D341Med (cell line): ENCODE measurements around the gene TNFSF15.

Experiments used
- DNase-seq: peaks from one replicate; pipeline ENCODE4 v3.0.0; 2012; ENCODE audit warnings: low spot score

Gene TNFSF15

DNA sequence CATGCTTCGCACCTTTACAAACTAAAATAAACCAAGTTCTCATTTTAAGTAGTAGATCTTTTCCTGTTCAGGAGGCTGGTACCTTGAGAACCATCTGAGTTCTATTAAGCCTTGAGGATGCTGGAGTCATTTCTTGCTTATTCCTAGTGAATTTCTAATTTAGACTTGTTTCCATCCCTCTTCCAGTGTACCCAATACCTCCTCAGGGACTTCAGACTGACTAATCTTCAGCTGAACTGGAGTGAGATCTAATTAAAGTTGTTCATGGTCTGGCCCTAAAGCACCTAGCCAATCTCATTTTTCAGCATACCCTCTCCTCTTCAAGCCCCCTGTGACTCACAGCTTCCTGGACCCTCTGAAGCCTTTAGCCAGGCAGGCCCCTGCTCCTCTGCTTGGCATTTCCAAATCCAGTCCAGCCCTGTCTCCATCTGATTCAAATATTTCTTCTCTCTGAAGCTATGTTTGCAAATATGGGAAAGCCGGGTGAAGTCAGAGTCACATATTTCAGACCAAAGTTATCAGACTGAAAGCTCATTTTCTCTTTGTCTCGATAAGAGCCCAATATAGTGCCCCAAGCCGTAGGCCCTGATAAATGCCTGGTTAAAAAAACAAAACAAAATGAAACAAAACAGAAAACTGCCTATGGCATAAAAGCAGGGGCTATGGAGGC lies 19.4 kb upstream of the TNFSF15 start:
- no peak for DNase-seq

DNA sequence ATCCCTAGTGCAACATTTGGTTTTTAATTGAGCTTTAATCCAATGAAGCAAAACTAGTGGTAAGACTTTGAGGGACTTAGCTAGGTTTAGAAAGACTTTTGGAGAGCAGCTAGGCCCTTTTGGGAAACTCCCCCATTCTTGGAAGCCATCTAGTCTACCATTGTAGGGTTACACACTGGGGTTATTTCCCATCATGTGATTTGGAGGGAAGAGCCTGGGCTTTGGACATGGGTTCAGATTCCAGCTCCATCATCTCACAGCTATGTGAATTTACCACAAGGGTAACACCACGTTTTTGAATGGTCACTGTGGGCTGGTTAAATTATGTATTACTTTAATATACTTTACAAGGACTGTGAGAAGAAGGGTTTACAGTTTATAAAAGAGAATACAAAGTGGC lies 18.3 kb upstream of the TNFSF15 start:
- DNase-seq = no peak

DNA sequence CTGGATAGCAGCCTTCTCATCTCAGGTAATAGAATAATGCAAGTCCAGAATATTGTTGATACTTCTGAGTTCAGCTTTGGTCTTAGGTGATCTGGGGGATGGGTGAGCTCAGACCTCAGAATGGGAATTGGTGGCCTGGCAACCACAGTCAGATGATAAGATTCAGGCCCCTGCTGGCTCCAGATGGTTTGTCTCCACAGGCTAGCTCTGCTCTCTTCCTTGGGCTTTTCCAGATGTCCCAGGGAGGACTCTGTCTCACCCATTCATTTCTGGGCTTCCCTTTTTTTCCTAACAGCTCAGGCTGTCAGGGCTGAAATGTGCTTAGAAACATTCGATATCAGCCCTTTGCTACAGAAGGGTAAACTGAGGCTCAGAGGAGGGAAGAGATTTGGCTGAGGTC lies 17.6 kb upstream of the TNFSF15 start:
- DNase-seq = no peak

DNA sequence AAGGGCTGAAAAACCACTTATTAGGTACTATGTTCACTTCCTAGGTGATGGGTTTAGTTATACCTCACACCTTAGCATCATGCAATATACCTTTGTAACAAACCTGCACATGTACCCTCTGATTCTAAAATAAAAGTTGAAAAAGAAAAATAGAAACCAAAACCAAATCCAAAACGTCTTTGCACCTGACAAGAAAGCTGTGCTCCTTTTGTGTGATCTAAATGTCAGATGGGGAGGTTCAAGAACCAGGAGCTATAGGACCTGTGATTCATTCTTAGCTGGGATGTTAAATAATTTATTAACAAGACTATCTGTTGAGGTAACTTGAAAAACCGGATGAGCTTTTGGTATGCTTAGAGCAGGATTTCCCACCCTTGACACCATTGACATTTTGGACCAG lies 16.9 kb upstream of the TNFSF15 start:
- DNase-seq = no peak

DNA sequence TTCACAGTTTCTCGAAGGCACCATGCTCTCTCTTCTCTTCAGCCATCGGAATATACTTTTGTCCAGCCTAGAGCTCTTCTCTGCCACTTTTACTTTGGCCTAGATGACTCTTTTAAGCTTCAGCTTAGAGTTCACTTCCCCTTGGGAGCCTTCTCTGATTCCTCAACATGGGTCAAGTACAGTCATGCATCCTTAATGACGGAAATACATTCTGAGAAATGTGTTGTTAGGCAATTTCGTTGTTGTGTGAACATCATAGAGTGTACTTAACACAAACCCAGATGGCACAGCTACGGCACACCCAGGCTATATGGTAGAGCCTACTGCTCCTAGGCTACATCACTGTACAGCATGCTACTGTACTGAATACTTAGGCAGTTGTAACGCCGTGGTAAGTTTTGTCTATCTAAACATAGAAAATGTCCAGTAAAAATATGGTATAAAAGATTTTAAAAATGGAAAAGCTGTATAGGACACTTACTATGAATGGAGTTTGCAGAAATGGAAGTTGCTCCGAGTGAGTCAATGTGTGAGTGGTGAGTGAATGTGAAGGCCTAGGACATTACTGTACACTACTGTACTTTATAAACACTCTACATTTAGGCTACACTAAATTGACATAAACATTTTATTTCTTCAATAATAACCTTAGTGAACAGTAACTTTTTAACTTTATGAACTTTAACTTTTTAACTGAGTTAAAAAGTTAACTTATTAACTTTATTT lies 15.1 kb upstream of the TNFSF15 start:
- DNase-seq = no peak

DNA sequence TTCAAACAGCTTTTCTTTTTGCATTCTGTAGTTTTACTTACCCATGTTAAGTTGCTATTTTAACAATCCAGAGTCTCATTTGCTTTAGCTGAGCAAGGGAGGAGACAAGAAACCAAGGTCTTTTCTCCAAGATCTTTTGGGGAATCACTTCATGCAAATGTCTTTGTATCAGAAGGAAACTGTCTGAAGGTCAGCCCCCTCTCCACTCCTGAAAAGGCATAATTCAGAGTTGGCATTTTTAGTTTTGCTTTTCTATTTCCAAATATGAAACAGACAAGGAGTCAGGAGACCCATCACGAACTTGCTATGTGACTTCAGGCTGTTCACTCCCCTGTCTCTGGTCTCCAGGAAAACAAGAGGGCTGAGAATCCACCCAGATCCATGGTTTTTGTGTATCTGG lies 12.3 kb upstream of the TNFSF15 start:
- DNase-seq = no peak

DNA sequence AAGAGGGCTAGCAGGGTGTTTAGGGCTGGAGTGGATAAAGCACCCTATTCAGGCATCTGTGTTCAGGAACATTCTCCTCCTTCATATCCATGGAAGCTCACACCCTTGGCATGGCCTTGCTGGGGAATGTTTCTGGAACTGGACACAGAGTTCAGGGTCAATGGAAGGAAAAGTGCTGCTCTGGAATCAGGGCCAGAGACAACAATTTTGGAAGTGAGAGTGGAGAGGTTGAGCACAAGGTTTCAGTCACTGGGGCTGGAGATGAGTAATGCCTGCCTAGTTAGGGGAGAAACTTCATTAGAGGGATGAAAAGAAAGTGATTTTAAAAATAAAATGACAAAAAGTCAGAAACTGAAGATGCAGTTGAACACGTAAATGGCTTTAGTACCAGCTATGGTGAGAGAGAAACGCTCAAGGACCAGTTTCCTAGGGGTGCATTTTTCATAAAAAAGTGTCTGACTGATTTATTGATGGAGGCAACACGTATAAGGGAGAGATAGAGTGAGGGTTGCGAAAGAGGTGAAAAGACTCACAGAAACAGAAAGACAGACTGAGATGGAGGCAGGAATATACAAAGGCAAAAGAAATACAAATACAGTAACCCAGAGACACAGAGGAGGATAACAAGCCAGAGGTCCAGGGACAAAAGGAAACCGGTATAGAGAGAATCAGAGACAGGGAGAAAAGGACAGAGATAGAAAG lies 8.0 kb upstream of the TNFSF15 start:
- no peak for DNase-seq

DNA sequence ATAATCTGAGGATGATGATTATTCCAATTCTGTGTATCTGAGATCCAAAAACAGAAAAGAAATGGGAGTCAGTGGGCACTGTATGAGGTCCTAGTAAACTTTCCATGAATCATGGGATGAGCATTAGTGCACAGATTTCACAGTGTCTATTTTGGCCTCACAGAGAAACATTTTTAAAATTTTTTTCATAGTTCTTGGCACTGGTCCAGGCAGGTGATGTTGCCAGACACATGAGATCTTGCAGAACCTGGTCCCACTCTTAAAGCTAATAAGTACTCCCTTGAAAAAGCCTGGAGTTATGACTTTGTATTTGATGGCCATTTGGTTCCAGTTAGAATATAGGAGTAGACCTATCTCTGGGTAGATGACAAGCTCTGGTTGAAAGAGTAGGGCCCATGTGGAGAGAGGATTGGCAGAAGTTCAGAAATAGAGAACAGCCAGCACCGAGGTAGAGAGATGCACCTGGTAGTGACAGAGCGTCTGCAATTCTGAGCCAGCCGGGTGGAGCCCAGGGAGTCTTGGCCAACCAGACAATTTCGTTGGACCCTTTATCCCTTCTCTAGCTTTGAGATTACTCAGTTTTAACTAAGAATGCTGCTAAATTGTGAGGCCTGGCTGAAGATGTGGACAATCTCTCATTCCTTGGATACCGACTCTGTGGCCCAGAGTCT lies 6.3 kb upstream of the TNFSF15 start:
- DNase-seq = no peak

DNA sequence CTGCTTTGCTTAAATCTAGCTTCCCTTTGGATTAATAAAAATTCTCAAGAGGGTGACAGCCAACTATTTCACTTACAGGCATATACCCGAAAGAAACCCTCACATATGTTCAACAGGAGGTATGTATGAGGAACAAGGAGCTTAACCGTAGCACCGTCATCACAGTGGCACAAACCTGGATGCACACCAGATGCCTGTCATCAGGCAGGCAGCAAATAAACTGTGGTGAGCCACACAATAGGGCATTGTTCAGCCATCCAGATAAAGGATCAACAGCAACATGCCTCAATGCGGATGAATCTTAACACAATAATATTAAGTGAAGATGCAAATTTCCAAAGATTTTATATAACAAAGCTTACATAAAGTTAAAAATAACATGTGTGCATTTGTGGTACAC lies 5.5 kb upstream of the TNFSF15 start:
- DNase-seq = no peak

DNA sequence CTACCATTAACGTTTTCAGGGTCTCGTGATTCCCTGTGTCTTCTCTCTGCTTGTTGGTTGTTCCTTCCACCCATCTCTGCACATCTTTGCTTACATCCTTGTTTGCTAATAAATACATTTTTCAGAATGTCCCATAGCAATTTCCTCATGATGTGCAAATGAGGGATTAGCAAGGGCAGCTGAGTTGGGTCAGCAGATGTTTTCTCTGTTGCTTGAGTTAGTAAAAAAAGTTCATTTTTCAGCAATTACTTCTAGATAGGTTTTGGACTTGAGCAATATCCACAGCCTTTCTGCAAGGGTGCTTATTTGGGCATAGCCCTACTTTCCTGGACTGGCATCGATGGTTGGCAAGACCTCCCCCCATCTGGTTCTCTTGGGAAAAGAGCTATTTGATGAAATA lies 4.8 kb upstream of the TNFSF15 start:
- no peak for DNase-seq

DNA sequence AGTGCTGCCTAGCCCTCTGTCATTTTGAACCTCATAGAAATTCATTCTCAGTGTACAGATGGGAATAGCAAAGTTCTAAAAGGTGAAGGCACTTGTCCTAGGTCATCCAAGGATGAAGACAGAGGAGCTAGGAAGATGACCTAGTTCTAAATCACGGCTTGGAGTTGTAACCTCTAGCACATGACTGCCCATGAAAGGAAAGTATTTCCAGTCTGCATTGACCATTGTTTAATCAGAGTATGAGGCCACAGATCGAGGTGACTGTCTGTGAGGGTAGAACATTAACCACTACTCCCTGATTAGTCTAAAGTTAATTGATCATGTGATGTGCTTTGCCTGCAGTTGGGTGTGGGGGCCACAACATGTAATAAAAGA lies 674 bp upstream of the TNFSF15 start:
- DNase-seq = no peak

DNA sequence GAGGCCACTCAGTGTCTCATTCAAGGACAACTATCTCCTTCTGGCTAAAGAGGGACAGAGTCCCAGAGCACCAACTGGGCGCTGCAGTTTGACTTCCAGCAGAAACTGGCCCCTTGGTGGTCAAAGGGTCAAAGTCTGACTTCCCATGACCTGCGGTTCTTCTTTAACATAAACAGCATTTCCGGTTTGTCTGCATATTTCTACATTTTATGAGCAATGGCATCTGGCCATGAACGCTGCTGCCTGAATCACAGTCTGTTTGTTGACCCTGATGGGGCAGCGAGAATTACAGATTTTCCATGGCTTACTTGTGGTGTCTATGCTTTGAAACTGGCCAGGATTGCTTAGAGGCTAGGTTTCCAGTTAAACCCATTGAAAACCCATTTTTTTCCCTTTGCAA lies 1.3 kb downstream of the TNFSF15 start:
- no peak for DNase-seq

DNA sequence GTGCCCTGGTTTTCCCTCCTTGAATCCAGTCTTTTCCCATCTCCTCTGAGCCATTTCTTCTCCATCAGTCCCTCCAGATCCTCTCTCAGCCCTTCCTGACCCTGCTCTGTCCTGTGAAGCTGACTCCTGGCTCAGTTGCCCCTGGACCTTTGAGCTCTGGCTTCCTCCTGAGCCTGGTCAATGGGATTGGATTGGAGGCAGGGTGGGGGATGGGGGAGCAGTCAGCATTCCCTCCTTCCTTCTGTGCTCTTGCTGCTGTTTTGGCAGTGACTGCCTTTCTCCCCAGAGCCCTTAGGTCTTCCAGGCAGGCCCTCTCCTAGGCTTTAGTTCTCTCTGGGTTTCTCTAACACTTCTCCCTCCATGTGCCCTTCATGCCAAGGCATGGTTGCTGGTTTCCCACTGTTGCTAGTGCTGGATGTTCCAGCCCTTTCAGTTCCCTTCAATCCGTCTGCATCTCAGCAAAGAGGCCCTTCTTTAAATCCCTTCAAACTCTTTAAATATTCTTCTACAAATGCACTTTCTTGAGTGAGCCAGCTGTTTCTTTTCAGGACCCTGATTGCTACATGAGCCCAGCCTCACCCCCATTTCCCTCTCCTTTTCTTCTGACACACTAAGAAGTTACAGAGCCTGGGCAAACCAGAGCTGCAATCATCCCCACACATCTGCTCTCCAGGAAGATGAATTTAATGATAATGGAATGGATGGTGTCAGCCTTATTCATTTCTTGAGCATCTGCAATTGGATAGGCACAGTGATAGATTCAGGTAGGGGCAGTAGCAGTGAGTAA lies 2.2 kb downstream of the TNFSF15 start:
- no peak for DNase-seq

DNA sequence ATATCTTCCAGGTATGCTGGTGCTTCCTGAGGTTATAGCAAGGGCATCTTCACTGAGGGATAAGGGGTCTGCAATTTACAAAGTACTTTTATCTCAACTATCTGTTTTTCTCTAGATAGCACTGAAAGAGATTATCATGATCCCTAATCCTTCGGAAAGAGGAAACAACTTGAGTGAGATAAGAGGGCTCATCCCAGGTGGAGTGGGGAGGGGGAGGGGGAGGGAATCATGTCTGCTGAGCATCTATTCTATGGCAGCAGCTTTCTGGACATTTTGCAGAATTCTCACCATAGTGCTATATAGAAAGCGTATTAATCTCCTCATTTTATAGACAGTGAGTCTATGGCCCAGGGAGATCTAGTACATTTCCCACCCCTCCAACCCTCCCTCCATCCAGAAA lies 5.9 kb downstream of the TNFSF15 start:
- DNase-seq = no peak

DNA sequence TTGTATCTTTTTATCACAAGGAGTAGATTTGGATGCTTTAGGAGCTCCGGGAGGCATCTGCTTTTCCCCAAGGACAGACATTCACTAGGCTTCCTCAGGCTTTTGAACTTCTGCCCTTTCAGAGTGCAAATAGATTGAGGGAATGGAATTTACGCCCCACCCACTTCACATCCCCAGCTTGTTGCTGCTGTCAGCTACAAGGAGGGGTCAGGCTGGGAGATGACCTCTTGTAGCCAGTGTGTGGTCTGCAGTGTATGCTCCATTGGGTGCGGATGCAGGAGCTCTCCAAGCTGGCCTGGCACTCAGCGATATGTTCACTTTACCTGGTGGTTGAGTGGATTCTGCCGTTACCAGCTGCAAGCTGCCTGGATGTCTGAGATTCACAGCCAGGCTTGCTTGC lies 6.4 kb downstream of the TNFSF15 start:
- no peak for DNase-seq

DNA sequence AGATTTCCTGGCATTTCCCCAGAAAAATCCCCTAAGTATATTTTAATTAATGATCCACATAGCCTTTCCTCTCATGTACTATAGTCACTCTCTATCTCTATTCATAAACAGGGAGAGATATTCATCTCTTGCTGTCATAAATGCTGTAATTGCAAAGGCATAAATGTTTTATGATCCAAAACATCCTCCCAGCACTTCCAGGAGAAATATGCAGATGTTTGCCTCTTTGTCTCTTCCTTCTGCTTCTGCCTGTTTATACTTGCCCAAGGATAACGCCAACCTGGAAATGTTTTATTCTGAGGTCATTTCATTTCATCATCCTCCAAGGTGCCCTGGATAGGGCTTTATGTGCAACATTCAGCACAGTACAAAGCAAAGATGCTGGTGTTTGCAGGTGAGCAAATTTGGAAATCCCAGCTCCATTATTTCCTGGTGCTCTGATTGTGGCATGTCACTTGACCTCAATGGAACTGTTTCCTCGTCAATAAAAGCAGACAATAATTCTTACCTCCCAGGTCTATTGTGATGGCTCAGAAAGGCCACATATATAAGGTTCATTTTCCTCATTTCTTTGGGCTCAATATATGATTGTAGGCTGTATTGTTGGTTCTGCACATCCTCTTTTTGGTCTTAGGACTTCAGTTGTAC lies 6.9 kb downstream of the TNFSF15 start:
- no peak for DNase-seq

DNA sequence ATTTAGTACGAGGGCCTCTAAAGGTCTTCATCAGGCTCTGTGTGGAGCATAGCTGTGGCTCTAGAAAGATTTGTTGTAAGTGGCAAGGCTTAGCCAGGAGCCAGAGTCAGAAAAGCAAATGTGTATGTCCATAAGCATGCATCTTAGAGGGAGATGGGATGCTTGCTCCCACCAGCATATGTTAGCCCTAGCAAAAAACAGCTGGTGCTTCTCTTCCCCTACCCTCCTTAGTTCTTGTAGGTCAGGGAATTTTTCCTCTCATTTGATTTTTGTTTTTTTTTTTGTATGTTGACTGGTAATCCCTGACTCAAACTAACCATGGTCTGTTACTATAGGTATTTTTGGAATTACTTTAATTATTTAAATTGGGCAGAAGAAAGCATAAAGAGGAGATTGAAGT lies 7.7 kb downstream of the TNFSF15 start:
- no peak for DNase-seq

DNA sequence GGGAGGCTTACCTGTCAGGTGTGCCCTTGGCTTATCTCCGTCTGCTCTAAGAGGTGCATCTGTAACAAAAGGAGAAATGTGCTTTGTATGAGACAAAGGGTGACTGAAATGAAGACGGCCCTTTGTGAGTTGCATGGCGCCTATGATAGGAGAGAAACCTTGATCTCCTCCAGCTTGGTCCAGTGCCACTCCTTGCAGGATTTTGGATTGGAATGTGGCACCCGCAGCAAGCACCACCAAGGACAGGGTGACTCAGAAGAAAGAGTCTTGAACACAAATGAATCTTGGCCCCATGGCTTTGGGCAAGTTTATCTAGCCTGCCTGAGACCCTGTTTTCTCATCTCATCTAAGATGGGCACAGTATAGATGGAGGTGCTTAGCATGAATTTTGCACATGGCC lies 13.4 kb downstream of the TNFSF15 start:
- DNase-seq = no peak

DNA sequence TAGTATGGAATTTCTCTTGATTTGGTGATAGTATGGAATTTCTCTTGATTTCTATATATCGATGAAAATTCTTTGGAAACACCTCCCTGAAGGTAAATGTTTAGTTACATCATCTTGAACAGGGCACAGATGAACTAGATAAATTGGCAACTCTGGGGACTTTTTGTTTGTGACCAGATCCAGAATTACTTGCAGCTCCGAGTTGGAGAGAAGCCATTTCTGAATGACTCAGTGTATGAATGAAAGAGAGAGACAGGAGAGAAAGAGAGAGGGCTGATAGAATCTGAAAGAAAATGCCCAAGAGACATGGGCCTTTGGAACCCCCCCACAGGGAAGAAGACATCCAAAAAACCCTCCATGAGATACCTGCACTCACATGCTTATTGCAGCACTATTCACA lies 14.1 kb downstream of the TNFSF15 start:
- no peak for DNase-seq

DNA sequence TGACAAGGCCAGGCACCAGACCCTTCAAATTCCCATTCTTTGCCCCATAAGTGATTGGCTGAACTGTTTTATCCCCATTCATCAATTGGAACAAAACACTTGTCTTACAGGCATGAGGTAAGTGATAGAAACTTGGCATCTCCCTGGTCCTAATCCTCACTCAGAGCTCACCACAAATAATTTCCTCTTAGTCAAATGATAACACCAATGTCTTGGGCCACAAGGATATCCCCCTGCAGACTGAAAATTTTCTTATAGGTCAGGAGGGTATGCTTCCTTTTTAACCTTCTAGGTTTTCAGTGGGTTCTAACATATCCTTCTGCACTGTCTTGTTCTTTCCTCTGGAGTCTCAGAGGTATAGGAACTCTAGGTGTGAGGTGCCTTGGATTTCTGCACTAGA lies 14.5 kb downstream of the TNFSF15 start:
- no peak for DNase-seq

DNA sequence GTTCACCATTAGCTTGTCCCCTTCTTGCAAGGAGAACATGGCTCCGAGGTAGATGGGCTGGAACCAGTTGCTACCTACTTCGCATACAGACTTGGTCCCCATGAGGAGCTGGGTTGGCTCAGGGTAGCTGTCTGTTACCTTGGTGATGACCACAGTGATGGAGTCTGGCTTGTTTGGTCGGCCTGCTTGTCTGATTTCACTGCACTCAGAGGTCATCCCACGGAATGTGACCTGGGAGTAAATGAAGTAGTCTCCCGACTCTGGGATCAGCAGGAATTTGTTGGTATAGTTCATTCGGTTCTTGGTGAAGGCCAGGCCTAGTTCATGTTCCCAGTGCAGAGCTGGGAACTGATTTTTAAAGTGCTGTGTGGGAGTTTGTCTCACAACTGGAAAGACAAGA lies 15.3 kb downstream of the TNFSF15 start:
- DNase-seq = no peak

DNA sequence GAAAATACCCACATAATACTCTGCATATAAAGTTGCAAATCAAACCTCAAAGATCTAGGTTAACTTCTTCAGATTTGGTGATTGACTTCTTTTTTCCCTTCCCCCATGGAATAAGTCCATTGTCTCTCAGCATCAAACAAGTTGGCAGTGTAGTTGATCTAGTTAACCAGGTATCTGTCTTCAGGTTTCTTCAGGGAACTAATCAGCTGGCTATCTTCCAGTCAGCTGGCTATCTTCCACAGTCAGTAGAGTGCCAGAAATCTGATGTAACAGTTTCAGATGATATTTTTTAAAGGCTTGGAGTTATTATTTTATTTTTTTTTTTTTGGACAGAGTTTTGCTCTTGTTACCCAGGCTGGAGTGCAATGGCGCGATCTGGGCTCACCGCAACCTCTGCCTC lies 16.8 kb downstream of the TNFSF15 start:
- DNase-seq = no peak
